Stimulated activated memory B cell treated with anti-CD40 and anti-IgM and Interleukin-4, amounts not matched to agents 10 μg/mL and 1 μg/mL and 100 μg/mL, for 72 hours (primary cell): ENCODE data around the gene ABHD15.

ENCODE experiments used
- ATAC-seq: fragments of 150-1000 bp; cut with Tn5 transposase; 2 replicates; pipeline ENCODE4 v1.10.0; 2021
- H3K27ac Mint-ChIP-seq: one replicate; pipeline ENCODE4 v1.8.0; 2022; ENCODE audit warnings: mild to moderate bottlenecking, mixed read lengths
- H3K27me3 Mint-ChIP-seq: one replicate; pipeline ENCODE4 v1.8.0; 2022; ENCODE audit warnings: mixed read lengths
- H3K36me3 Mint-ChIP-seq: one replicate; pipeline ENCODE4 v1.8.0; 2022; ENCODE audit warnings: mixed read lengths
- H3K4me1 Mint-ChIP-seq: one replicate; pipeline ENCODE4 v1.8.0; 2022; ENCODE audit warnings: mixed read lengths
- H3K4me3 Mint-ChIP-seq: one replicate; pipeline ENCODE4 v1.8.0; 2022; ENCODE audit warnings: mild to moderate bottlenecking, moderate library complexity, mixed read lengths
- H3K9me3 Mint-ChIP-seq: one replicate; pipeline ENCODE4 v1.8.0; 2022; ENCODE audit warnings: mixed read lengths

The ABHD15 gene

GRCh38 chr17:29566473-29567303, at the start of gene ABHD15:
TSS of gene ABHD15 (minus strand) at chr17:29567037. CDS start at chr17:29566966, 71 bp downstream.
- Mint-ChIP-seq H3K9me3 (no peaks in the 10 kb centered on the region), H3K27me3 (no peaks in the 10 kb centered on the region), H3K36me3 (peaks cover 20% of the 10 kb centered on the region), H3K4me3 (peak within 1 kb of the TSS; percentile 95), H3K4me1 (peaks cover 42% of the 10 kb centered on the region), H3K27ac (peak within 1 kb of the TSS; percentile 88)
- peak; percentile 50 for ATAC-seq

GRCh38 chr17:29615492-29616299, 48.9 kb upstream of the ABHD15 start:
- Mint-ChIP-seq H3K27me3 (peaks cover 11% of the 10 kb centered on the region), H3K4me1 (peaks cover 49% of the 10 kb centered on the region), H3K36me3 (no peaks in the 10 kb centered on the region), H3K9me3 (no peaks in the 10 kb centered on the region), H3K4me3 (peak overlapping the region; percentile 86), H3K27ac (peak overlapping the region; percentile 55)
- ATAC-seq = peak; percentile 85

GRCh38 chr17:29615048-29615385, 48.2 kb upstream of the ABHD15 start:
- peak overlapping the region; percentile 86 for H3K4me3 Mint-ChIP-seq
- peaks cover 11% of the 10 kb centered on the region for H3K27me3 Mint-ChIP-seq
- no peaks in the 10 kb centered on the region for H3K9me3 Mint-ChIP-seq
- H3K36me3 Mint-ChIP-seq = no peaks in the 10 kb centered on the region
- peak overlapping the region; percentile 55 for H3K27ac Mint-ChIP-seq
- H3K4me1 Mint-ChIP-seq = peaks cover 49% of the 10 kb centered on the region
- no peak for ATAC-seq

- no peak for ATAC-seq
- peaks cover 49% of the 10 kb centered on the region for H3K4me1 Mint-ChIP-seq
- peak overlapping the region; percentile 86 for H3K4me3 Mint-ChIP-seq
- H3K27ac Mint-ChIP-seq = peak overlapping the region; percentile 55
- no peaks in the 10 kb centered on the region for H3K9me3 Mint-ChIP-seq
- peaks cover 11% of the 10 kb centered on the region for H3K27me3 Mint-ChIP-seq
- H3K36me3 Mint-ChIP-seq = no peaks in the 10 kb centered on the region
Observed at GRCh38 chr17:29614349-29615047, 47.7 kb upstream of the ABHD15 start.

- Mint-ChIP-seq H3K36me3 (no peaks in the 10 kb centered on the region), H3K27ac (no peak overlapping the region), H3K9me3 (no peaks in the 10 kb centered on the region)
Observed at GRCh38 chr17:29613856-29614255, 47.0 kb upstream of the ABHD15 start.

GRCh38 chr17:29613352-29613837, 46.6 kb upstream of the ABHD15 start:
- peaks cover 11% of the 10 kb centered on the region for H3K27me3 Mint-ChIP-seq
- H3K4me1 Mint-ChIP-seq = peaks cover 47% of the 10 kb centered on the region
- H3K36me3 Mint-ChIP-seq = no peaks in the 10 kb centered on the region
- peak overlapping the region; percentile 55 for H3K4me3 Mint-ChIP-seq
- H3K27ac Mint-ChIP-seq = no peak overlapping the region
- peak; percentile 63 for ATAC-seq
- no peaks in the 10 kb centered on the region for H3K9me3 Mint-ChIP-seq

More at GRCh38 chr17:29613856-29614255, 47.0 kb upstream of the ABHD15 start:
- H3K4me1 Mint-ChIP-seq = peaks cover 49% of the 10 kb centered on the region
- H3K27me3 Mint-ChIP-seq = peaks cover 11% of the 10 kb centered on the region
- ATAC-seq = no peak
- H3K4me3 Mint-ChIP-seq = peak overlapping the region; percentile 55

- Mint-ChIP-seq H3K9me3 (no peaks in the 10 kb centered on the region), H3K4me1 (peaks cover 41% of the 10 kb centered on the region), H3K27ac (no peak overlapping the region), H3K4me3 (peak overlapping the region; percentile 71), H3K36me3 (no peaks in the 10 kb centered on the region), H3K27me3 (peaks cover 11% of the 10 kb centered on the region)
- no peak for ATAC-seq
Observed at GRCh38 chr17:29612404-29613280, 45.8 kb upstream of the ABHD15 start.

GRCh38 chr17:29612094-29612403, 45.2 kb upstream of the ABHD15 start:
- ATAC-seq = no peak
- H3K4me3 Mint-ChIP-seq = no peak overlapping the region
- peaks cover 8% of the 10 kb centered on the region for H3K27me3 Mint-ChIP-seq
- no peaks in the 10 kb centered on the region for H3K36me3 Mint-ChIP-seq
- H3K27ac Mint-ChIP-seq = no peak overlapping the region
- H3K9me3 Mint-ChIP-seq = no peaks in the 10 kb centered on the region
- peaks cover 35% of the 10 kb centered on the region for H3K4me1 Mint-ChIP-seq

GRCh38 chr17:29611351-29612093, 44.7 kb upstream of the ABHD15 start:
- H3K36me3 Mint-ChIP-seq = no peaks in the 10 kb centered on the region
- H3K27ac Mint-ChIP-seq = no peak overlapping the region
- ATAC-seq = no peak
- peaks cover 2% of the 10 kb centered on the region for H3K27me3 Mint-ChIP-seq
- peaks cover 30% of the 10 kb centered on the region for H3K4me1 Mint-ChIP-seq
- H3K9me3 Mint-ChIP-seq = no peaks in the 10 kb centered on the region
- no peak overlapping the region for H3K4me3 Mint-ChIP-seq

GRCh38 chr17:29610395-29610794, 43.6 kb upstream of the ABHD15 start:
- Mint-ChIP-seq H3K4me3 (no peak overlapping the region), H3K9me3 (no peaks in the 10 kb centered on the region), H3K27ac (no peak overlapping the region), H3K36me3 (no peaks in the 10 kb centered on the region), H3K4me1 (peaks cover 19% of the 10 kb centered on the region), H3K27me3 (no peaks in the 10 kb centered on the region)
- no peak for ATAC-seq

GRCh38 chr17:29608986-29609385, 42.1 kb upstream of the ABHD15 start:
- no peak for ATAC-seq
- no peaks in the 10 kb centered on the region for H3K27me3 Mint-ChIP-seq

GRCh38 chr17:29607557-29608195, 40.8 kb upstream of the ABHD15 start:
- no peaks in the 10 kb centered on the region for H3K27me3 Mint-ChIP-seq
- H3K9me3 Mint-ChIP-seq = no peaks in the 10 kb centered on the region
- H3K27ac Mint-ChIP-seq = no peak overlapping the region

More at GRCh38 chr17:29608986-29609385, 42.1 kb upstream of the ABHD15 start:
- no peak overlapping the region for H3K27ac Mint-ChIP-seq
- H3K36me3 Mint-ChIP-seq = no peaks in the 10 kb centered on the region
- H3K9me3 Mint-ChIP-seq = no peaks in the 10 kb centered on the region
- peaks cover 5% of the 10 kb centered on the region for H3K4me1 Mint-ChIP-seq
- H3K4me3 Mint-ChIP-seq = no peak overlapping the region

GRCh38 chr17:29603109-29603674, 36.4 kb upstream of the ABHD15 start:
- Mint-ChIP-seq H3K27me3 (no peaks in the 10 kb centered on the region), H3K27ac (no peak overlapping the region), H3K9me3 (no peaks in the 10 kb centered on the region), H3K36me3 (no peaks in the 10 kb centered on the region), H3K4me1 (peaks cover 10% of the 10 kb centered on the region), H3K4me3 (no peak overlapping the region)
- ATAC-seq = no peak

More at GRCh38 chr17:29607557-29608195, 40.8 kb upstream of the ABHD15 start:
- no peaks in the 10 kb centered on the region for H3K4me1 Mint-ChIP-seq
- H3K36me3 Mint-ChIP-seq = no peaks in the 10 kb centered on the region
- ATAC-seq = no peak
- no peak overlapping the region for H3K4me3 Mint-ChIP-seq
